ENCODE measurements around the gene CDR2L. TPM values are rescaled to one million over a fixed set of nuclear protein-coding genes. Genes with fewer than 3 reads are reported as not detected.
"Not testable (repeated sequence)": the region's sequence is repeated elsewhere in the genome, so short reads cannot be mapped to it uniquely, and the experiment has no call there.

CDR2L gene
- polyA plus RNA-seq, 10 donors, result 5.7 to 10.8 (median 8.0) TPM

- DNase-seq, result peak; percentile 67 to 87 (median 83)
Observed at GRCh38 chr17:75036643-75037268, 49.3 kb downstream of the CDR2L start.

GRCh38 chr17:75039238-75039637, 51.8 kb downstream of the CDR2L start:
- DNase-seq, result no peak

- DNase-seq, result no peak
Observed at GRCh38 chr17:75041656-75042280, 54.3 kb downstream of the CDR2L start.

- DNase-seq, result not testable (repeated sequence)
Observed at GRCh38 chr17:75043789-75044188, 56.4 kb downstream of the CDR2L start.

GRCh38 chr17:75044716-75045115, 57.3 kb downstream of the CDR2L start:
- no peak for DNase-seq

- DNase-seq, result not testable (repeated sequence)
Observed at GRCh38 chr17:75045946-75046406, 58.5 kb downstream of the CDR2L start.

GRCh38 chr17:75046407-75047289, 59.2 kb downstream of the CDR2L start, which contains the start of the genes ATP5PD and KCTD2:
Gene ATP5PD, minus strand, starts transcription at chr17:75046969. Its CDS starts 4,319 bp downstream, at chr17:75042650.
Gene KCTD2, plus strand, starts transcription at chr17:75047225. Its CDS starts 26 bp downstream, at chr17:75047251.
- DNase-seq, result peak; percentile 97 to 99 (median 98)

GRCh38 chr17:75047398-75048098, 60.1 kb downstream of the CDR2L start:
- peak in 2 of 3 donors; percentile 44 to 77 for DNase-seq

- DNase-seq, result peak in 2 of 3 donors; percentile 29 to 48
Observed at GRCh38 chr17:75048249-75048878, 60.9 kb downstream of the CDR2L start.

GRCh38 chr17:75049057-75049456, 61.6 kb downstream of the CDR2L start:
- no peak for DNase-seq

GRCh38 chr17:75049706-75050105, 62.3 kb downstream of the CDR2L start:
- no peak for DNase-seq

GRCh38 chr17:75051941-75052340, 64.5 kb downstream of the CDR2L start:
- no peak for DNase-seq

Other genes starting within 250 kb of the CDR2L start
- gene NHERF1, start 239.0 kb upstream of the CDR2L start, polyA plus RNA-seq (ENCODE audit: insufficient read length in 10 of 10), result 10 to 100 TPM in 1 of 10 donors, 1 to 10 TPM in 9; 4.9 to 13.4 (median 8.9) TPM
- 10 to 100 TPM; 28.4 to 40.0 (median 33.4) TPM for gene NAT9, start 211.3 kb upstream of the CDR2L start, polyA plus RNA-seq (ENCODE audit: insufficient read length in 10 of 10)
- 1 to 10 TPM in 5 of 10 donors, under 1 TPM in 5; 0.60 to 1.8 (median 0.99) TPM for gene GRIN2C, start 127.7 kb upstream of the CDR2L start, polyA plus RNA-seq (ENCODE audit: insufficient read length in 10 of 10)
- 1 to 10 TPM; 1.3 to 5.7 (median 2.5) TPM for gene FDXR, start 114.6 kb upstream of the CDR2L start, polyA plus RNA-seq (ENCODE audit: insufficient read length in 10 of 10)
- under 1 TPM in 2 of 10 donors, not detected in 8; 0.24 to 0.84 TPM for gene FADS6, start 94.0 kb upstream of the CDR2L start, polyA plus RNA-seq (ENCODE audit: insufficient read length in 10 of 10)
- under 1 TPM in 3 of 10 donors, not detected in 7; 0.04 to 0.69 (median 0.30) TPM for gene USH1G, start 64.4 kb upstream of the CDR2L start, polyA plus RNA-seq (ENCODE audit: insufficient read length in 10 of 10)
- not detected for gene OTOP2, start 63.4 kb upstream of the CDR2L start, polyA plus RNA-seq (ENCODE audit: insufficient read length in 10 of 10)
- gene OTOP3, start 51.7 kb upstream of the CDR2L start, polyA plus RNA-seq (ENCODE audit: insufficient read length in 10 of 10), result not detected
- gene HID1, start 14.9 kb upstream of the CDR2L start, polyA plus RNA-seq (ENCODE audit: insufficient read length in 10 of 10), result 1 to 10 TPM; 4.6 to 7.6 (median 5.9) TPM
- 10 to 100 TPM; 18.8 to 24.7 (median 21.6) TPM for gene MRPL58, start 25.0 kb downstream of the CDR2L start, polyA plus RNA-seq (ENCODE audit: insufficient read length in 10 of 10)
- gene ATP5PD, start 59.3 kb downstream of the CDR2L start, polyA plus RNA-seq (ENCODE audit: insufficient read length in 10 of 10), result 100 to 1,000 TPM; 236 to 279 (median 251) TPM
- gene KCTD2, start 59.6 kb downstream of the CDR2L start, polyA plus RNA-seq (ENCODE audit: insufficient read length in 10 of 10), result 10 to 100 TPM; 20.1 to 24.2 (median 21.4) TPM
- gene SLC16A5, start 100.3 kb downstream of the CDR2L start, polyA plus RNA-seq (ENCODE audit: insufficient read length in 10 of 10), result 10 to 100 TPM in 1 of 10 donors, 1 to 10 TPM in 9; 5.3 to 12.2 (median 7.6) TPM
- gene ARMC7, start 122.3 kb downstream of the CDR2L start, polyA plus RNA-seq (ENCODE audit: insufficient read length in 10 of 10), result 1 to 10 TPM; 4.6 to 7.8 (median 6.6) TPM
- 10 to 100 TPM; 30.3 to 42.9 (median 38.6) TPM for gene NT5C, start 144.1 kb downstream of the CDR2L start, polyA plus RNA-seq (ENCODE audit: insufficient read length in 10 of 10)
- 100 to 1,000 TPM; 146 to 366 (median 269) TPM for gene JPT1, start 166.9 kb downstream of the CDR2L start, polyA plus RNA-seq (ENCODE audit: insufficient read length in 10 of 10)
- gene SUMO2, start 195.3 kb downstream of the CDR2L start, polyA plus RNA-seq (ENCODE audit: insufficient read length in 10 of 10), result 100 to 1,000 TPM; 324 to 484 (median 381) TPM
- 10 to 100 TPM; 32.9 to 62.6 (median 42.9) TPM for gene NUP85, start 218.0 kb downstream of the CDR2L start, polyA plus RNA-seq (ENCODE audit: insufficient read length in 10 of 10)